GM18858 (cell line): ENCODE results near the gene PER2.
"Not testable (repeated sequence)": the region's sequence is repeated elsewhere in the genome, so short reads cannot be mapped to it uniquely, and the experiment has no call there.

ENCODE experiments used
- ATAC-seq: cut with Tn5 transposase; IDR thresholded peaks from one replicate; pipeline ENCODE4 v1.9.1; 2021; ENCODE audit not compliant: unreplicated experiment

PER2 gene

DNA sequence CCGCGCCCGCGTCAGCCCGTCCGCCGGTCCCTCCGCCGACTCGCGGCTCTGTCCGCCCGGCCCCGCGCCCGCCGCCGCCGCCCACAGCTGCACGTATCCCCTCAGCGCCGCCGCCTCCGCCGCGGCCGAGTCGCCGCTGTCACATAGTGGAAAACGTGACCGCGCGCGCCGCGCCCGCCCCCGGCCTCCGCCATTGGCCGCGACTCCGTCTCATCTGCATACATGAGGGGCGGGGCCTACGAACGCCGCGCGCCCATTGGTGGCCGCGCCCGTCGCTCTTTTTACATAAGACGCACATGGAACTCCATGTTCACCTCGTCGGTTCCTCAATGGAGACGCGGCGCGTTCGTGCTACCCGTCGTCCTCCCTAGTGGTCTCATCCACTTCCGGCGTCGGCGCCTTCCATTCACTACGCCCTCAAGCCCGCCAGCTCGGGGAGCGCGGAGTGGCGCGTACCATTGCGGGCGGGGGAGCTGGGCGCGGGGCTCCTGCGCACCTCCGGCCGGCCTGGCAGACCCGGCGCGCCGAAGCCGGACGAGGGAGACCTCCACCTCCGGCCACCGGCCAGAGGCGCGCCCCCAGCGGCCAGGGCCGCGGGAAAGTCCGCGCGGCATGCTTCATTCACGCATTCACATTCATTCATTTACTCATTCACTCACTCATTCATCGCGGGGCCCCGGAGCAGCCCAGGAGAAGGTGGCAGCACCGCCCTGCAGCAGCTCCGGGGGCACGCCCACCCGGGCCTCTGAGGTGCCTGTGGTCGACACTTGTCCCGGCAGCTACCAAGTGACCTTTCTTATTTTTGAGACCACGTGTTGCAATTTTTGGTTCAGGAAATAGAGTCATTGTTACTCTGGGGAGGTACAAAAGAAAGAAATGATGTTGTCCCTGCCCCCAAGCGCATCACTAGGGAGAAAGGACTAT is 502 bp upstream of the PER2 start:
- peak; percentile 87 for ATAC-seq

DNA sequence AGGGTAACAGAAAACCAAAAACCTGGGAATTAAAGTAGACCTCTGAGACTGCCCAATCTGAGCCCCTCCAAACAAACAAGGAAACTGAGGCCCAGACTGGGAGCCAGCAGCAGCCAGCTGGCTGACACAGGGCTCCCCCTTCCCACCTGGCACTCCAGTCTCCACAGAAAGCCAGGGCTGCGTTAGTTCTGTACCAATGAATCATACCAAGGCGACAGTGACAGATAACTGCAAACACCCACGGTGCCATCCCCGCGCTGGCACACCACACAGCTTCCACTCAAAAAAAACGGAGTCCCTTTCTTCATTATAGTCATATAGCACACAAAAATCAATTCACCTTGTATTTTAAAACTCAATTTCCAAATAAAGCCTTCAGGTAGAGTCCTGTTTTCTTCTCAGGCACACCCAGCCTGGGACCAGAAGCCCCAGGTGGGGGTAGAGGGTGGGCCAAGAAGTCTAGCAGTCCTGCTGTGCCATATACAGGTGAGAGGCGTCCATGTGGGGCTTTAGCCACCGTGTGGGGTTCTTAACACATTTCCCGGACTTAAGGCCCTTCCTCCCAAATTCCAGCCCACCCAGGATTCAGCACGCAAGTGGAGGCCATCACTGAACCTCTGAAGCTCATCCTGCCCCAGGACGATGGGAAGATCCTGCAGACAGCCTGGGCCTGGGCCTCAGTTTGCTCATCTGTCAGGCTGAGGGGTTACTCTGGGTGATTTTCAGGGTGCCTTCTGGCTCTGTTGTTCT is 1.2 kb downstream of the PER2 start:
- ATAC-seq = no peak

DNA sequence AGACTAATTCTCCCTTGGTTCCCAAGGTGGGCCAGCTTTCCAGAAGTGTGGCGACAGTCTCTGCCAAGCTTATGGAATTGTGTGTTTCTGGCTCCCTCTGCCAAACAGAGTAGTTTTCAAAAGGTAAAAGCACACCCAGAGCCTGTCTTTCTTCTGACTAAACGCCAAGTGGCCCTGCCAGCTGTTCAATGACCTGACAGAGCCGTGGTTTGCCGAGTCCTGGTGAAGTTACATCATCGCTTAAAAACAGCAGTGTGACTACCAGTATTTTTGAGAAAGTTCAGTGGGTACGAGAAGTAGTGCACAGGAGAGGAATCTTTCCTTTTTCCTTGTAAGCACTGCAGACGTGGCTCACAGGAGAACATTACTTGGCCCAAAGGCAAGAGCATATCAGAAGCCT is 1.9 kb downstream of the PER2 start:
- ATAC-seq = no peak

- no peak for ATAC-seq
Observed at GRCh38 chr2:238286095-238286494, 2.3 kb downstream of the PER2 start.

- ATAC-seq = no peak
Observed at GRCh38 chr2:238285653-238286082, 2.7 kb downstream of the PER2 start.

- ATAC-seq = no peak
Observed at GRCh38 chr2:238284802-238285515, 3.5 kb downstream of the PER2 start.

- ATAC-seq = no peak
Observed at GRCh38 chr2:238282861-238283738, 5.3 kb downstream of the PER2 start.

- ATAC-seq = no peak
Observed at GRCh38 chr2:238281826-238282480, 6.5 kb downstream of the PER2 start.

GRCh38 chr2:238280083-238280825 is 8.2 kb downstream of the PER2 start:
- no peak for ATAC-seq

DNA sequence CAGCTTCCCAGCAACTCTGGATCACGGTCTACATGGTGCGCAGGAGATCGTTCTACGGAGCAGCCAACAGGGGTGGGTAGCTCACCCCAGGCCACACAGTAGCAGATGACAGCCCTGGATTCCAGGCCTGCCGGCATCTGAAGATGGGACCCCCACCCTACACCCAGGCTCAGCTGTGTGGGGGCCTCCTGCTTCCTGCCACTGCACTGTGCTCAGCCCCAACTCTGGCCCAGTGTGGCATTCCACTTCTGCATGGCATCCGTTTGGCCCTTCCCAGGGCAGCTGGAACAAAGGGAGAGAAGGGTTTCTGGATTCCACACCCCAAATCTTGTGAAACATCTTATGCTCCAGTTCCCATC is 9.1 kb downstream of the PER2 start:
- ATAC-seq = no peak

DNA sequence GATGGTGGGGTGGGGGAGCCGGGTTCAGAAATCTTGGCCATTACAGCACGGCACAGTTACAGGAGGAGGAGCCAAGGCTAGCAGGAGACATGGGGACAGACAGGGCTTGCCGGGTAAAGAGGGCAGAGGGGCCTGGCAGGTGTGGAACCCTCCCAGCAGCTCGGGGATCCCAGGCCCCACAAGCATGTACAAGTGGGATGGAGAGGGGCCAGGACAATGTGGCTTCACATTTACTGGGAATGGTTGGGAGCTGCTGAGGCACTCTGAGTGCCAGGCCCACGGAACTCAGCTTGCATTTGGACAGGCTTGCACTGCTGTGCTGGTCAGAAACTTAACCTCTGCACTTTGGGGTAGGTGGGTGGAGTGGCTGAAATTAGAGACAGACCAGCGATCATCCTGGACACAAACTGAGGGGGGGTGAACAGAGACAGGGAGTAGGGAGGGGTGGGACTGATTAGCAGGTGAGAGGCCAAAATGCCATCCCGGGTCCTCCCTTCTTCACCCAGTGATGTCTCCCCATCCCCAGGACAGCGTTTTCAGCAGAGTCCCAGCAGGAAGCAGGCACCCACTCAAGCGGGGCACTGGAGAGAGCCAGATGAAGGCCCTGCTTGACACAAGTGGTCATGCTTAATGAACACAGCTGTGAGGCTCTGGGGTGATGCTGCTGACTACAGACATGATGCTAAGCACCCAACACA is 9.6 kb downstream of the PER2 start:
- ATAC-seq = no peak

DNA sequence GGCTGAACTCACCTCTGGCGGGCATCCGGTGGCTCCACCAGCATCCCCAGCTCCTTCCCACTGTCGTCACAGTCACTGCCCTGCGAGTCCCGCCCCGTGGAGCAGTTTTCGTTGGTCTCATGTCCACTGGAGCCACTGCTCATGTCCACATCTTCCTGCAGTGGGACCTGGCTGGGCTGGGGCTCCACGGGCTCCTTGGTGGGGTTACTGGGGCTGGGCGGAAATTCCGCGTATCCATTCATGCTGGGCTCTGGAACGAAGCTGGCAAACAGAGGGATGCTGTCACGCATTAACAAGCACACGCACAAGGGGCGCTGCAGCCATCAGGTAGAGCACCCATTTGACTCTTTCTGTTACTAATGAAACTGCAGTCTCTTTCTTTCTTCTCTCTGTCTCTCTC is 10.7 kb downstream of the PER2 start:
- no peak for ATAC-seq

- no peak for ATAC-seq
Observed at GRCh38 chr2:238274152-238274865, 14.1 kb downstream of the PER2 start.

DNA sequence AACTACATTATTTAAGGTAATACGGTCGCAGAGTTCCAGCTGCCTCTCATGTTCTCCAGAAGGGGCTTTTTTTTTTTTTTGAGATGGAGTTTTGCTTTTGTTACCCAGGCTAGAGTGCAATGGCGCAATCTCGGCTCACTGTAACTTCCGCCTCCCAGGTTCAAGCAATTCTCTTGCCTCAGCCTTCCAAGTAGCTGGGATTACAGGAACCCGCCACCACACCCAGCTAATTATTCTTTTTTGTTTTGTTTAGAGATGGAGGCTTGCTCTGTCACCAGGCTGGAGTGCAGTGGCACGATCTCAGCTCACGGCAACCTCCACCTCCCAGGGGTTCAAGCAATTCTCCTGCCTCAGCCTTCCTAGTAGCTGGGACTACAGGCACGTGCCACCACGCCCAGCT is 15.0 kb downstream of the PER2 start:
- not testable (repeated sequence) for ATAC-seq

- no peak for ATAC-seq
Observed at GRCh38 chr2:238272156-238272555, 16.3 kb downstream of the PER2 start.

DNA sequence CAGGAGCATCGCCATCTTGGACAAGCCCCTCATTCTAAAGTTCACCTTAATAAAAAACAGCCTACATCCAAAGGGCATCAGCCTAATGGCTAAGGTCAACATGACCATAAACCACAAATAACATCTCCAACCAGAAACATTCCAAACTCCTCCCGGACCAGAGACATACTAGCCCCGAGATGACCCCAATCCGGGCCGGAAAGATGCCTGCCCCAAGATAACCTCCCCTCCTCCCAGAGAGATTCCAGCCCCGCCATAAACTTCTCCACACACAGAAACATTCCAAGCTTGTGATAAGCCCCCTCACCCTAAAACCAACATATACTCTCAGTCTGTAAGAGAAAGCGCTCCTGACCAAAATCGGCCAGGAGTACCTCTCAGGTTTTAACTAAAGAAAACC is 16.7 kb downstream of the PER2 start:
- not testable (repeated sequence) for ATAC-seq

GRCh38 chr2:238271061-238271554 is 17.3 kb downstream of the PER2 start:
- no peak for ATAC-seq

DNA sequence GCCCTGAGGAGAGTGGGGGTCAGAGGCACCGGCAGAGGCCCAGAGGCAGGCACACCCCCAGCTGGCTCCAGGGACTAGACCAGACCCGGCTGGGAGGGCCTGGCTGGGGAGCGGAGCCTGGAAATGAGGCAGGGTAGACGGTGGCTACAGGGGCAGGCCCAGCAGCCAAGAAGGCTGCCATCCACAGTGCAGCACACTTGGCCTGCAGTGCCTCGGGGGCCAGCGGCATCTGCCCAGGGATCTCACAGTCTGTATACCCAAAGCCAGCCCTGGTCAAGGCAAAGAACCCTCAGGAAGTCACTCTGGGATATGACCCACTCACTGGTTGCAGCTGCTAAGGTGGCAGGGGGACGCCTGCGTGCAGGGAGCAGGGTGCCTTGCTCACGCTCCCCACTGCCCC is 17.8 kb downstream of the PER2 start:
- no peak for ATAC-seq
